ENCODE measurements around the gene PPP6R3.

- TF ChIP-seq CTCF (IDR thresholded peaks at IDR 0.05) (no peak), POLR2A (IDR thresholded peaks at IDR 0.05) (no peak)
Measured at GRCh38 chr11:68551777-68552176, 91.2 kb downstream of the PPP6R3 start.

All from esophagus squamous epithelium (tissue), 4 donors.